Measurements from ENCODE around the gene REELD1.
A peak's percentile ranks its signal among the peaks of the same experiment; 100 is the strongest.

REELD1 gene

DNA sequence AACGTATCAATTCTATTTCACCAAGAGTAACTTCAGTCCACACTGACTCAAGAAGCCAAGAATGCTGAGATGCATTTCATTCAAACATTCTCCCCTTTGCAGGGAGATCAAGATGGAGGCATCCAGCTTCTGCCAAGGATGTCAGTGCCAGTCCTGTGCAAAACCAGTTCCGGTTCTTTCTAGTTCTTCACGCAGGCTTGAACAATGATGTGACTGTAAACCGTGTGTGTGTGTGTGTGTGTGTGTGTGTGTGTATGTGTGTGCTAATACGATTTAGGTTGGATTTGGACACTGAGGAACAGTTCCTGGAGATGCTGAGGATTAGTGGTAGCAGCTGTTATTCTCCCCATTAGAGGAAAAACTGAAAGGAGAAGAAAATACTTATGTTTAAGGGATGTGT is at the start of gene REELD1:
TSS of gene REELD1 (plus strand) at position 301 of the 400 bp plus-strand sequence. CDS start 2,415 bp downstream, outside the sequence.
- DNase-seq, result peak; percentile 88

DNA sequence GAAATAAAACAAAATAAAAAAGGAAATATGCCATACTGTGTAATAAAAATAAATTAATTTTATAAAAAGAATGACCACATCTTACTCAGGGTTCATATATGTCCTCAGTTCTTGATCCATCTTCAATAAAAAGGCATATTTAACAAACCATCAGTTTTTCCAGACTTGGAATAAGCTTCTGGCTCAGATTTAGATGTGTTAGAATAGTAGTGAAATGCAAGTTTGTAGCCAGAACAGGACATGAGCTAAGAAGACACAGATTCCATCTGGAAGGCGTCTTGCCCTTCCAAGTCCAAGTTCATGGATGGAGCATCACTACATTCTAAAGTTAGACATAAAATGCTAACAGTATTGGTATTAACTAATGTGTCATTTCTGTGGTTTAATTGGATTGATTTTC is 49.1 kb upstream of the REELD1 start:
- DNase-seq, result no peak

DNA sequence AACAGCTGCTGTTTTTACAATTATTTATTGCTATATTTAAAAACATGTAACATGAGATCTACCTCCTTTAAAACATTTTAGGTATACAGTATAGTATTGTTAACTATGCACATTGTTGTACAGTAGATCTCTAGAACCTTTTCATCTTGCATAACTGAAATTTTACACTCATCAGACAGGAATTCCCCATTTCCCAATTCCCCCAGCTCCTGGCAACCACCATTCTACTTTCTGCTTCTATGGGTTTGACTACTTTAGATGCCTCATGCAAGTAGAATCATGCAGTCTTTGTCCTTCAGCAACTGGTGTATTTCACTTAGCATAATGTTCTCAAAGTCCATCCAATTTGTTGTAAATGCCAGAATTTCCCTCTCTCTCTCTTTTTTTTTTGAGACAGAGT is 48.5 kb upstream of the REELD1 start:
- no peak for DNase-seq

DNA sequence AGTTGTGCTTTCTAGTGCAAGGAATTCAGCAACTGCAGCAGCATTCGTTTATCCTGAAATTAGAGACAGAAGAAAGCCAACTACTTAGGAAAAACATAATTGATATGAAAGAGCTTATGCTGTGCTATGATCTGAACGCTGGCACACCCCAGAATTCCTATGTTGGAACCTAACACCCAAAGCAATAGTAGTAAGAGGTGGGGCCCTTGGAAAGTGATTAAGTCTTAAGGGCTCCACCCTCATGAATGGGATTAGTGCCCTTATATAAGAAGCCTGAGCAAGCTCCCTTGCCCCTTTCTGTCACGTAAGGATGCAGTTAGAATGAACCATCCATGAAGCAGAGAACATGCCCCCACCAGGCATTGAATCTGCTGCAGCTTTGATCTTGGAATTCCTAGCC is 44.2 kb upstream of the REELD1 start:
- peak; percentile 50 for DNase-seq

DNA sequence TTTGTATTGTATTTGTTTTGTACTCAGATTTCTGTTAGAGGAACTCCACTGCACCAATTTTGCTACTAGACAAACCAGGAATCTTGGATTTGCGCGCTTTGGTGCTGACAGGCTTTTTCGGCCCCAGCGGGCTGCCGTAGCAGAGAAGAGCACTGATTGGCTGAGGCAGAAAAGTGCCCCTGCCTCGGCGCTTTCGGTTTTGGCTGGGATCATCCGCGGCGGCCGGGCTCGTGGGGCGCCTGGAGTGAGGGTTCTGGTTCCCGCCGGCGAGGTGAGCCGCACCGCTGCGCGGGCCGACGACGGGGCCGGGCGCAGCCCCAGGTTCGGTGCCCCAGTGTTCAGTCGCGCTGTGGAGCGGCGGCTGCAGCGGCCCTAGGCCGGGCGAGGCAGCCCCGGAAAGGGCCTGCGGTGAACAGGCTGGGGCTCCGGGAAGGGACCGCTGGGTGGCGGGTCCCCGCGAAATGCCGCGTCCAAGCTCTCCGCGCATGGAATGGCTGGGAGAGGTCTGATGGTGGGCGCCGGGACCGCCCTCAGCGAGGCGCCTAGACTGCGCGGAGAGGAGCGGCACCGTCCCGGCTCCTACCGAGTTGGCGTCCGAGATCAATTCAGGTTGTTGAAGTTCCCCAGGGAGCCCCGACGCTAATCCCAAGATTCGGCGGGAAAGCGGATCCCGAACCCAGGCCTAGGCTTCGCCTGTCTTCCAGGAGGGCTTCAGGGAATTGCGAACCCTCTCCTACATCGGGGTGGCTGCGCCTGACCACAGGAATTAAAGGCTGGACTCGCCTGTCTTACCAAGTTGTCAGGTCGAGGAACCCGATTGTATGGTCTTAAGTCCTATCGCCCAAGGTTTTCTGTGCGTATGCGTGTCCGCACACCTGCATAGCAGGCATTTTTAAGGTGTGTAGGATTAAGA is 38.5 kb upstream of the REELD1 start, which contains the start of gene LSM6:
TSS of gene LSM6 (plus strand) at position 178 of the 913 bp plus-strand sequence. CDS start 7,204 bp downstream, outside the sequence.
- peak; percentile 88 for DNase-seq

DNA sequence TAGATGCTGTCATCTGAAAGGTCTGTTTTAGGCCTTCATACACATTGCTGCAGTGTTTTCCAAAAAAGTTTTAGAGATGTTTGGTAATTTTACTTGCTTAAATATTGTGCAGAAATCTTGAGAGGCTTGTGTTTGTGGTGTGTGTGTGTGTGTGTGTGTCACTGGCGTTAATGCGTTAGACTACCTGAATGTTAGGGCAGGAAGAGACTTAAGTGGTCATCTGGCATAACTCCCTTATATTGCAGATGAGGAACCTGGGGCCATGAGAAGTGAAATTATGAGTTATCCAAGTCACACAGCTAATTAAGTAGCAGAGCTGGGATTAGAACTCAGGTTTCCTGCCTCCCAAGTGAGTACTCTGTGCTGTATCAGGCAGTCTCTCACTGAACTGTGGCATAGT is 37.4 kb upstream of the REELD1 start:
- no peak for DNase-seq

DNA sequence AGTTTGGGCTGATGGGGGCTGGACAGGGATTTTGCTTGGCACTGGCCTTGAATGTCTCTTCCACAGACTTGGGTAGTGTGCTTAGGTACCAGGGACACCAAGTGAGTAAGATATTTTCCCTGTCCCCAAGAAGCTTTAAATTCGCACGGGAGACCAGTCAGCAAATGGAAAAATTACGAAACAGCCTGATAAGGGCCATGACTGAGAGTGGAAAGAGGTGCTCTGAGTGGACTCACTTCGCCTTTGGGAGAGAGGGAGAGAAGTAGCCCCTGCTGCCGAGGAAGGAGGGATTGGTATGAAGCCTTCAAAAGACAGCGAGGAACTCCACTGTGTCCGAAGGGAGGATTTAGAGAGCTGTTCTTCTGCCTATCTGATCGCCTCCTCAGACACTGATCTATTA is 36.2 kb upstream of the REELD1 start:
- DNase-seq, result no peak

DNA sequence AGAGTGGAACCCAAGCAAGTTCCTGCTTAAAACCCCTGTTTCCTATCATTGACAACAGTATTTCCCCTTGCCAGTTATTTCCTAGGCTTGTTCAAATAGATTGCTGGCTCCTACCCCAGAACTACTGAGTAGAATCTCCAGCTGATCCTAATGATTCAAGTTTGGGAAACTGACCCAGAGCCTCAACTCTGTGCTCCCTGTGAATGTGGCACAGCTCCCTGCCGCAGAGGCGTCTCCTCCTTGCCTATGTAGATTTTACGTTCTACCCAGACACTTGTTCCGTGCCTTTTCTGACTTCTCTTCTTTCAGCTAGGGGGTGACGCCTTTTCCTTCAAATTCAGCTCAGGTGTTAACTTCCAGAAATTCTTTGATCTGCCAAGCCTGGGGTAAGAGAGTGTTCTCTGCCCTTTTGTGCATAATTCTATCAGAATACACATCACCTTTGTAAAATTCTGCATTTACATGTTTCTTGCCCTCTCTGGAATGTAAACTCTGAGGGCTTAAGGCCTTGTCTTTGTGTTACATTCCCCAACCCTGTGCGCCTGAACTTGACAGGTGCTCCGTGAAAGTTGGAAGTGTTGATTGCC is 34.5 kb upstream of the REELD1 start:
- DNase-seq, result no peak

DNA sequence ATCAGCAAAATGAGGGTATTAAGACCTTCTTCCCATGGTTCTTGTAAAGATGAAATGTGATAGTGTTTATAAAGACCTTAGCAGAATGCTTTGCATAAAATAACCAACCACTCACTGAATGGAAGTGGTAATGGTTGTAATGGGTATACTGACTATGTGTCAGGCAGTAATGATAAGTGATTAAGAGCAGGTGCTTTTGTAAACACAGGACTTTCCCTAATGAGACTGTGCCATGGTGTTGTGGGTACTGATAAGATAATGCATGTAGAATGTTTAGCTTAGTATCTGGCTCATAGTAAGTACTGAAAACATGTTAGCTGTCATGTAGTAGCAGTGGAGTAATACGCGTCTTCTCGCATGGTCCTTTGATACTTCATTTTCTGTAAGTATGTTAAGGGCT is 31.9 kb upstream of the REELD1 start:
- DNase-seq, result no peak

DNA sequence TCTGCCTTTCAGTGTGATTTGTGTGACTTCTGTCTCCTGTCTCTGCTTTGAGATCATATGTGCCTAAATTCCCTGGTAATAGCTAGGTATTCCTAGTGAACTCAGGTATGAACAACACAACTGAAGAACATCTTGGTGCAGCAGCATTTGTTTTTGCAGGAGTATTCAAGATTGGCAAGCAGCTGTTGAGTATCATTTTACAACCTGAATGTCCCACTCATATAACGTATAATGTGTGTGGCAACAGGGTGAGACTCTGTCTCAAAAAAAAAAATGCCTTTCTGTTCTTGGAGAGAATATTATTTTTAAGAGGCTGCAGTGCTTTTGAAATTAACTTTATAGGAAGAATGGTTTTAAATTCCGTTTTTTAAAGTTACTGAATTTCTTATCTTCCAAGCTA is 31.1 kb upstream of the REELD1 start:
- no peak for DNase-seq

DNA sequence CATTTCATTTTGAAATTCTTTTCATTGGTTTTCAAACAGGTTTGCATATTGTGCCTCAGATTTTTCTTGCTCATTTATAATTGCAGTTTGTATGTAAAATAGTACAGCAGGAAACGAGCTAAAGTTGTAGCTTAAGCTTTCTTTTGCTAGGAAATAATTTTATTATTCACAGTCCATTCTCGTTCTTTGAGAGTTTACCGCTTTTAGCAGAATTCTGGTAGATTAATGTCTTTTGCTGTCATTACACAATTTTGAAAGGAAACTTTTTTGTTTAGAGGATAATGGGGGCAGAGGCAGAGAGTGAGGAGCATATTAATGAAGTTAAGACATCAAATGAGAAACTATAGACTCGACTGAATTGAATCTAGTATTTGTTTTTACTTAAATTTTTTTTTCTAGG is 28.3 kb upstream of the REELD1 start:
- DNase-seq, result no peak

DNA sequence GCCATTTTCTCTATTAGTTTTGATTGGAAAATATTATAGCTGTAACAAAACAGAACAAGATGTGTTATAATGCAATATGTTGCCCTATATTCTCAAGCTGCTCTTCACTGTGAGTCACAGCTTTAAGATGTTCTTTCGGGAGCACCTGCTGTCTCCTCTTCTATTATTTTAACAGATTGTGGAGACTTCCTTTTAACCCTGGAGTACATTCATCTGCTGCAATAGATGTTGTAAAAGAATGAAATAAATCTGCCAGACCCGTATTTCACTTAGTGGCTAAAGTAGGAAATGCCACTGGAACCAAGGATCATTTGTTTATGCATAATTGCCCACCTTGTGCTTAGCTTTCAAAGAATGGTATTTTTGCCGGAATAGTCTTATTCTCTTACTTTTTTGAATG is 27.7 kb upstream of the REELD1 start:
- no peak for DNase-seq

DNA sequence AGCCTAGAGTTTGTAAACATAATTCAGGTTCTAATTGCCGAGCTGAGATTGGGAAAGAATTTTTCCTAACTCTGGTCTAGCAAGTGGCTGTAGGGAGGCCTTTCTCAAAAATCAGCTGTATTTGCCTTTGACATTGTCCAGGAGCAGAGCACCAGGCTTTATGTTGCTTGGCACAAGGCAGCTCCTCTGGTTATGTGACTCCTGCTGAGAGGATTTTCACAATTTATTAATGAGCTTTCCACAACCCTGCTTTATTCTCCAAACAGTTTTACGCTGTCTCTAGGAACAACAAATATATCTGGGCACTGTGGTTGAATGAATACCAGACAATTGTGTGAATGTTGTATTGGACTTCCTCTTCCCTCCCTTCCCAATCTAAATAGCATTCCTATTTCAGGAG is 23.9 kb upstream of the REELD1 start:
- no peak for DNase-seq

DNA sequence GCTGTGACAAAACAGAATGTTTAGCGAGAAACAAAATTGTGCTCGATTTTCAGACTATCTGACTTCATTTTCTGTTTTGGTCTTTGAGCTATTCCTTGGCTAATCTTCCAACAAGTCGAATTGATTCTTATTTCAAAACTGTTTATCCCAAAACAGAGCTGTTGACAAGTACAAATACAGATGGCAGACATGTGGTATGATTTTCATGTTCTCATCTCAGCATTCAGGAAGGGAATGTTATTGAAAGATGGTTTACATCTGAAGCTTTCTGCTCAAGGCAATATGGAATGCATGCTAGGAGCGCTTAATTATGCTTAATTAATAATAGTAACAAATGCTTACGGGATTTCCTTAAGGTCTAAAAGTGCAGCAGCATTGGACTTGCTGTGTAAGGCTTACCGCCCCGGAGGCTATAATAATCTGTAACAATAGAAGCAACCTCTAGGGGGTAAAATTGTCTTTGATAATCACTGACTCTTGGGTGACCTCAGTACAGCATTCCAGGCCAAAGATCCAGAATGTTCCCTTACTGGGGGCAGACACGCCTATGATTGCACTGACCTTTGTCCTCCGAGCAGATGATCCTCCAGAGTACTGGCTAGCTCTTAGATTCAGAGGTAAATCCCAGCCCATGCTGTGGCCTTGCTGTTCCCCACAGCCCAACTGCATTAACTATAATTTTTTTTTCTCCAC is 22.4 kb upstream of the REELD1 start:
- no peak for DNase-seq

DNA sequence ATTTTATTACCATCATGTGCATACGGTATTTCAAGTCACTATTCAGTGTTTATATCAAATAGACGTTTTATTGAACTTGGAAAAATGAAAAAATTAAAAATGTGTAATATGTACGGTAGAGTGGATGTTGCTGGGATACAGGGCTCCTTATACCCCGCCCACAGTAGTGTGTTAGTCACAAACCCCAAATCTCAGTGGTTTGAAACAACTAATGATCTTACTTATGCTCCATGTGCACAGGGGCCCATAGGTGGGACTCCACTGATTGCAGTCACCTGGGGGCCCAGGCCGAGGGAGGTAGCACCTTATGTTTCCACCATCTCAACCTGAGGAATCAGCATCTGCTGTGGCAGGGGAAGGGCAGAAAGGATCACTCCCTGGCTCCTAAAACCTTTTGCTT is 20.7 kb upstream of the REELD1 start:
- DNase-seq, result no peak

DNA sequence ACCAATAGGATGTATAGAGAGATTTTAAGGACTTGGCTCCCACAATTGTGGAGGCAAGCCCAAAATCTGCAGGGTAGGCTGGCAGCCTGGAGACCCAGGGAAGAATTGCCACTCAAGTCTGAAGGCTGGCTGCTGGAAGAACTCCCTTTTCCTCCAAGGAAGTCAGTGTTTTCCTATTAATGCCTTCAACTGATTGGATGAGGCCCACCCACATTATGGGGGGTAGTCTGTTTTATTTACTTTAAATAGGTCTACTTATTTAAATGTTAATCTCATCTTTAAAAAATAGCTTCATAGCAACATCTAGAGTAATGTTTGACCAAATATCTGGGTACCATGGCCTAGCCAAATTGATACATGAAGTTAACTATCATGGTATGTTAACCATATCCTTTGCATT is 20.1 kb upstream of the REELD1 start:
- DNase-seq, result no peak

DNA sequence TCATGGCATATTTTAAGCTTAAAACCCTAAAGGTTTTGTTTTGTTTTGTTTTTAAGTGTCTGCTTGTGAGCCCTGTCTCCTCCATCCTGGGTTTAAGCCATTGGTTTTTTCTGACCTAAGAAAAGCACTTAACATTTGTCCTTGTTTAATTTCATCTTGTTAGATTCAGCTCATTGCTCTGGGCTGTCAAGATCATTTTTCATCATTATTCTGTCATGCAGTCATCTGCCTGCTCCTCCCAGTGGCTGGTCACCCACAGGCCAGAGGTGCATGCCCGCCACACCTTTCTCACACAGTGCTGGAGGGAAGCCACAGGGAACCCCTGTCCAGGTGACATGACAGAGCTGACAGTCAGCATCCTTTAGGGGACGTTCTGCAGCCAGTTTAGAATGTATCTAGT is 11.7 kb upstream of the REELD1 start:
- DNase-seq, result peak; percentile 35

DNA sequence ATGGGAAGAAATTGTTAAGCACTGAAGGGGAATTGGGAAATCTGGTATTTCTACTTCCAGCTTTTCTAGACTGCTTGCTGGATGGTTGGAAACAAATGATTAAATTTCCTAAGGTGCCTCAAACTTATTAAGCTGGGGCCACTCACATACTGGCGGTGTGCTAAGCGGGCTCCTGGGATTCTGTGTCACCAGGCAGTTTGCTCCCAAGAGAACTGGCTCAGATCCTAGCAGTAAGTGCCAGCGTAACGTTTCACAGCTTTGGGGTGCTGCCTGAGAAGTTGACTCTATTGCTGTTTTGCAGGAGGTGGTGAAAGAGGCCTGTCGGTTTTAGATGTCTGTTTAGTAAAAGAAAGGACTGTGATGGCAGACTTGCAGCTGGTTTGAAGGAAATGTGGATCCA is 6.9 kb upstream of the REELD1 start:
- DNase-seq, result no peak

DNA sequence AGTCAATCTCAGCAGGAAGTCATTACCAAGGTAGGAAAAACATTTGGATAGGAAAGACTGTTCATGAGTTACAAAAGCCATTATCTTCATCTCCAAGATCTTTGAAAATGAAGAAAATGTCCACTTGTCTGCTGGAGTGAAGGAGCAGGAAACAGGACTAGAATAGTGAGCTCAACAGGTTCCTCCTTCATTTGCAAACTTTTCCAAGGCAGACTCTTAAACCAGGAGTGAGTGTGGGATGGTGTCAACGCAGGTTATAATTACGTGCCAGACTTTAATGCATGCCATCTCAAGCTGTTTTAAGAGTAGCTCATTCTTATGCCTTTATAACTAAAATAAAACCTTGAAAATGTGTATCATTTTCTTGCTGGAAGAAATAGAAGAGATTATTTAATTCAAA is 3.4 kb upstream of the REELD1 start:
- DNase-seq, result no peak

DNA sequence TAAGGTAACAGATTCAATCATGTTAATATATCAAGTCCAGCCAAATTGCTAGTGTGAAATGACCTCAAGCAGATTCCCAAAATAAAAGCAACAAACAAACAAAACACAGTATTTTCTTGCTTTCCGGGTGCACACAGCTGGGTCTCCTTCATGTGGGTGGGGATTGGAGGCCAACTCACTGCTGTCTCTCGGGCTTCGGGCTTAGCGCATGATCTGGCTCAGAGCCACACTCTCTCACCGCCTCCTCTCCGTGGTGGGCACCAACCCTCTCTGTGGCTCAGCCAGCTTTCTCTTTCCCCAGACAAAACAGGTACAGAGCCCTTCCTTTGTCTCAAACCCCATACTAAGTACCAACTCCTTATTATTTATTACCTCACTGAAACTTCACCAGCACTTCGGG is 2.9 kb upstream of the REELD1 start:
- DNase-seq, result no peak

DNA sequence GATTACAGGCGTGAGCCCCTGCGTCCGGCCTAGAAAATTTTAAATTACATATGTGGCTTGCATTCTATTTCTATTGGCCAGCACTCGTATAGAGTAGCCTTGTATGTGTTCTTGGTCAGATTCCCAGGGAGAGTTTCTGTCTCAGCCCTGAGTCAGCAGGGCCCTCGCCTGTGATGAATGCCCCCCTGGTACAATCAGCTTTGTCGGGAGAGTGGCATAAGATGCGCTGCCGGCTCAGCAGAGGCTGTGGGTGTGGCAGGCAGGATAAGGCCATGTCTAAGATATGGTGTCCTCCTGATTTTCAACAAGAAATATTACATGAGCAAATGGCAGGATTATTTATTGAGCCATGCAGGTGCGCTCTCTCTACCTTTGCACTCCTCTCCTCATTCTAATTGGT is 1.6 kb upstream of the REELD1 start:
- no peak for DNase-seq

DNA sequence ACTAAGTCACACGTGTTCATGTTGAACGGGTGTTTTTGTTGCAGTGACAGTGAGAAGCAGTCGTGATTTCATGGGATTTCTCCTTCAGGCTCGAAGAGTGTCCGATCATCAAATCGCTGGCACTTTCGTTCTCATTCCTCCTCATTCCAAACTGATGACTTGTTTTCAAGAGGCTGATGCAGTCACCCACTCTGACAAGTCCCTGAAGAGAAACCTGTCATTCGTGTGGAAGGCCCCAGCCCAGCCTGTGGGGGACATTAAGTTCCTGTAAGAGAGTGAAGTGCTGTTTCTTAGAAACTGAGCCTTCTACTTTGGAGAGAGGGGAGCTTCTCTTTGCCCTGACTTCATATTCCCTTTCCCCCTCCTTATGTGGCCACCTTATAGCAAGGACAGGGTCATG is 8.0 kb downstream of the REELD1 start:
- no peak for DNase-seq

DNA sequence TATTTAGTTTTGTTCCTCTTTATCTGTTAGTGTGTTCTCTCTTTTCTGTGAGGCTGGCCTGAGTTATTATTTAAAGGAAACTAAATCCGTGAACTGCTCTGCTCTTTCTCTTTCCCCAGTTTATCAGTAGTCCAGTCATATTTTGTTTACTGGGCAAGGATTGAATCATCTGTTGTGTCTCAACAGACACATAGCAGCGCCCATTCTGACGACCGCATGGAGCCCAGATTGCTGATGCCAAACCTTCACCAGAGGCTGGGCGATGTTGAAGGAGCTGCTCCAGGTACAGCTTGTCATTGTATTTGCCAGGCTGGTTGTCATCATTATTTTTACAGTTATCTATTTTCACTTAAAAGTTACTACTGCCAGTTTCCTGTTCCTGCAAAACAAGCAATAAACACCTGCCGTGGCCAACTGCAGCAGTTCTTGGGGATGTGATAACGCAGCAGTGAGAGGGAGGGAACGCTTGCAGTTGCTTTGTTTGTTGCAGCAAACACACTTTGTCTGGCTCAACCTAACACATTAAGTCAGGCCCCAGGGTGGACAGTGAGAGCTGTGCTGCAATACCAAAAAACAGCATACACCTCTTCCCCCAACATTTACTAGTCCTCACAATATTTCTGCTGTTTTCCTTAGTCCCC is 10.1 kb downstream of the REELD1 start:
- DNase-seq, result no peak
